ENCODE results near the gene IRS2. TPM values are rescaled to one million over a fixed set of nuclear protein-coding genes. Genes with fewer than 3 reads are reported as not detected.

Gene IRS2
- total RNA-seq, 4 donors from 2014 or later: 52.6 to 114 (median 56.1) TPM

- H3K4me3 ChIP-seq (ENCODE audit: low read depth, poor library complexity, severe bottlenecking): no peak overlapping the region
- intact Hi-C loops (cut with DNase I; ENCODE audit: low total_unique reads): no loop called here
- DNase-seq (ENCODE audit: low spot score in 2 of 2): no peak
- 88 to 89% methylated on average over 8 of the region's 8 CpGs for WGBS, 2 donors
- TF ChIP-seq CTCF (IDR thresholded peaks at IDR 0.05): no peak
- TF ChIP-seq POLR2A (IDR thresholded peaks at IDR 0.05): no peak
These were observed 26.0 kb downstream of the IRS2 start for GRCh38 chr13:109760402-109760801.

DNA sequence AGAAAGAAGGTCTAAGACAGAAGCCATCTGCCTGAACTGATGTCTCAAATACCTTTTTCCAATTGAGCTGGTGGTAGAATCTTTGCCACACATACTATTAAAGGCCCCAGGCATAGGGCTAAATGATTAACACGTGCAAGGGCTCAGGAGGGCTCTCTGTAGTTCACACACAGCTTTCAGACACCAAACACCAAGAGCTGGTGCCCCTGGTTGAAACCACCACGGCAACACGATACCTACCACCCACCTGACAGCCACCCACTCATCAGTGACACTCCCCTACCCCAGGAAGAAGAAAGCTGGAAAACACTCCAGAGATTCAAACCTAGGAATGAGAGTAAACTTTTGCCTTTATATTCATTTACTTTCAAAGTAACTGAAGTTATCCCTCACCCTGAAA, 26.8 kb downstream of the IRS2 start:
- no peak for DNase-seq (ENCODE audit: low spot score in 2 of 2)
- intact Hi-C loops (cut with DNase I; ENCODE audit: low total_unique reads): no loop called here
- TF ChIP-seq POLR2A (IDR thresholded peaks at IDR 0.05): no peak
- TF ChIP-seq CTCF (IDR thresholded peaks at IDR 0.05): no peak
- WGBS, 2 donors: 62 to 77% methylated on average over 3 of the region's 3 CpGs
- no peak overlapping the region for H3K4me3 ChIP-seq (ENCODE audit: low read depth, poor library complexity, severe bottlenecking)

DNA sequence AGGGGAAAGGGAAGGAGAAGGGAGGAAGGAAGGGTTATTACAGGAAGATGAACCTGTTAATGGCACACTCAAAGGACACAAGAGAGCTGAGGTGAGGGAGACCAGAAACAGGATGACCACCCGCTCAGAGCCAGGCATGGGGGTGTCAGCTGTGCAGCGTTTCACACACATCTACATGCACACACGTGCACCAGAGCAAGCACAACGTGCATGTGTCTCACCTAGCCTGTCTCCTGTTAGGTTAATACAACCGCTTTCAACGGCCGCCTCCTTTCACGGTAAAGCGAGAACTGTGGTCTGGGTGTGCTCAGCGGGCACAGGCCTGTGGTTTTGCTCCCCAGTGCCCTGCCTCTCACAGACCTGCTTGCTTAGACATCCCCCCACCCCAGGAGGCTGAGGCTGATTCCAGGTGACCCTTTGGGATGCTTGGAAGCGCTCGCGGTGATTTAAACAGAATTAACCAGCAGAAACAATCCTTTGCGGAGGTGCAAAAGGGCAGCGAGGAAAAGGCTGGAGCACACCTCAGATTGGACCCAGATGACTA, 27.4 kb downstream of the IRS2 start:
- no peak overlapping the region for H3K4me3 ChIP-seq (ENCODE audit: low read depth, poor library complexity, severe bottlenecking)
- intact Hi-C loops (cut with DNase I; ENCODE audit: low total_unique reads): no loop called here
- TF ChIP-seq CTCF (IDR thresholded peaks at IDR 0.05): no peak
- TF ChIP-seq POLR2A (IDR thresholded peaks at IDR 0.05): no peak
- no peak for DNase-seq (ENCODE audit: low spot score in 2 of 2)
- 87 to 88% methylated on average over 15 of the region's 15 CpGs for WGBS, 2 donors

DNA sequence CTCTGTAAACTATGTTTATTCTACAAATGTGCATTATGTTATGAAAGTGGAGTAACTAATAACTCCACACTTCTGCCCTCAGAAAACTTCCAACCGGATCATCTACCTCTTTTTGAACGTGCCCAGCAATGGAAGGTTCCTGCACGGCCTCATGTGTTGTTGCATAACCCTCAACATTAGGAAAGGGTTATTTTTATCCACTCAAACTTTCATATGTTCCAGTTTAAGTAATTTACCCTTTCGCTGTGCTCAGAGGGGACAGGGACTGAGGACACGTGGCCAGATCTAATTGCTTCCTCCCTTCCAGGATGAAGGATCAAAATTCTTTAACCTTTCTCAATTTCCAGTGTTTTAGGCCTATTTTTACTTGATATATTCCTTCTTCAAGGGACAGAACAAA, 29.6 kb downstream of the IRS2 start:
- WGBS, 2 donors: 69 to 73% methylated on average over 5 of the region's 5 CpGs
- intact Hi-C loops (cut with DNase I; ENCODE audit: low total_unique reads): no loop called here
- TF ChIP-seq CTCF (IDR thresholded peaks at IDR 0.05): no peak
- no peak for TF ChIP-seq POLR2A (IDR thresholded peaks at IDR 0.05)
- DNase-seq (ENCODE audit: low spot score in 2 of 2): no peak
- H3K4me3 ChIP-seq (ENCODE audit: low read depth, poor library complexity, severe bottlenecking): no peak overlapping the region

- TF ChIP-seq CTCF (IDR thresholded peaks at IDR 0.05) (no peak), POLR2A (IDR thresholded peaks at IDR 0.05) (no peak)
- WGBS, 2 donors: 76 to 83% methylated on average over 4 of the region's 4 CpGs
- DNase-seq (ENCODE audit: low spot score in 2 of 2): no peak
- H3K4me3 ChIP-seq (ENCODE audit: low read depth, poor library complexity, severe bottlenecking): no peak overlapping the region
- intact Hi-C loops (cut with DNase I; ENCODE audit: low total_unique reads): no loop called here
These were observed 30.4 kb downstream of the IRS2 start for GRCh38 chr13:109755997-109756396.

GRCh38 chr13:109755551-109755950, 30.8 kb downstream of the IRS2 start:
- 94 to 98% methylated on average over 13 of the region's 13 CpGs for WGBS, 2 donors
- DNase-seq (ENCODE audit: low spot score in 2 of 2): no peak
- no peak for TF ChIP-seq CTCF (IDR thresholded peaks at IDR 0.05)
- TF ChIP-seq POLR2A (IDR thresholded peaks at IDR 0.05): no peak
- intact Hi-C loops (cut with DNase I; ENCODE audit: low total_unique reads): no loop called here
- H3K4me3 ChIP-seq (ENCODE audit: low read depth, poor library complexity, severe bottlenecking): no peak overlapping the region
